Frontal cortex (tissue), 1 donor: ENCODE results near the gene SLC5A2. TPM values are rescaled to one million over a fixed set of nuclear protein-coding genes. Genes with fewer than 3 reads are reported as not detected.

Experiments used
- total RNA-seq: library from RNA; depleted of rRNA; stranded (reverse); fragments of >200 nt; gene quantifications from one replicate; pipeline ENCODE4 v1.2.3, GENCODE V29; 2014

The SLC5A2 gene
- total RNA-seq, 1 donor from 2014 or later = 1.2 TPM

Other genes with a start within 250 kb of the SLC5A2 start
- 2.0 TPM for gene ITGAM, start 223.1 kb upstream of the SLC5A2 start, total RNA-seq
- 0.41 TPM for gene ITGAX, start 127.9 kb upstream of the SLC5A2 start, total RNA-seq
- gene ITGAD, start 89.8 kb upstream of the SLC5A2 start, total RNA-seq = not detected
- not detected for gene COX6A2, start 54.8 kb upstream of the SLC5A2 start, total RNA-seq
- gene ZNF843, start 40.3 kb upstream of the SLC5A2 start, total RNA-seq = 0.41 TPM
- 10.6 TPM for gene ARMC5, start 23.6 kb upstream of the SLC5A2 start, total RNA-seq
- 1.2 TPM for gene TGFB1I1, start 11.0 kb upstream of the SLC5A2 start, total RNA-seq
- gene RUSF1, start 25.3 kb downstream of the SLC5A2 start, total RNA-seq = 26.9 TPM
- 22.0 TPM for gene AHSP, start 44.8 kb downstream of the SLC5A2 start, total RNA-seq